ENCODE data around the gene NELL1. TPM values are rescaled to one million over a fixed set of nuclear protein-coding genes. Genes with fewer than 3 reads are reported as not detected.

The NELL1 gene
- total RNA-seq, 6 experiments from 2014 or later = not detected

DNA sequence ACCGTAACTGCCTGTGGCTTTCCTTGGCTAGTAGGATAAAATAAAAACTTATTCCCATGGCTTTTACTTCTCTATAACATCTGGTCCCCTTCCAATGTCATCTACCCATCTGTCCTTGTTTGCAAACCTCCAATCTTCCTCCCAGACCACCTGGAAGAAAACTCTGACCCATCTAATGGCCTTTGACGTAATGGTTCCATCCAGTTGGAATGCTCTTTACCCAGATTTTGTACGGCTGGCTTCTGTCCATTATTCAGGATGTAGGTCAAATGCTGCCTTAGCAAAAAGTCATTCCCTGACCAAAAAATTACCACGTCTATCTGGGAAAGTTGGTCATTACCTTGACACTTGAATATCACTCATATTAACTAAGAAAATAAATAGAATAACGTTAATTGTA, 945.6 kb downstream of the NELL1 start:
- H3K27me3 Mint-ChIP-seq (ENCODE audit: insufficient read depth) = no peaks in the 10 kb centered on the region
- H3K9me3 Mint-ChIP-seq = peaks cover 33% of the 10 kb centered on the region
- DNase-seq = no peak
- no peaks in the 10 kb centered on the region; the same call in 1 of the 2 replicates for H3K36me3 Mint-ChIP-seq (ENCODE audit: low read depth)
- TF ChIP-seq, protein P1, sequence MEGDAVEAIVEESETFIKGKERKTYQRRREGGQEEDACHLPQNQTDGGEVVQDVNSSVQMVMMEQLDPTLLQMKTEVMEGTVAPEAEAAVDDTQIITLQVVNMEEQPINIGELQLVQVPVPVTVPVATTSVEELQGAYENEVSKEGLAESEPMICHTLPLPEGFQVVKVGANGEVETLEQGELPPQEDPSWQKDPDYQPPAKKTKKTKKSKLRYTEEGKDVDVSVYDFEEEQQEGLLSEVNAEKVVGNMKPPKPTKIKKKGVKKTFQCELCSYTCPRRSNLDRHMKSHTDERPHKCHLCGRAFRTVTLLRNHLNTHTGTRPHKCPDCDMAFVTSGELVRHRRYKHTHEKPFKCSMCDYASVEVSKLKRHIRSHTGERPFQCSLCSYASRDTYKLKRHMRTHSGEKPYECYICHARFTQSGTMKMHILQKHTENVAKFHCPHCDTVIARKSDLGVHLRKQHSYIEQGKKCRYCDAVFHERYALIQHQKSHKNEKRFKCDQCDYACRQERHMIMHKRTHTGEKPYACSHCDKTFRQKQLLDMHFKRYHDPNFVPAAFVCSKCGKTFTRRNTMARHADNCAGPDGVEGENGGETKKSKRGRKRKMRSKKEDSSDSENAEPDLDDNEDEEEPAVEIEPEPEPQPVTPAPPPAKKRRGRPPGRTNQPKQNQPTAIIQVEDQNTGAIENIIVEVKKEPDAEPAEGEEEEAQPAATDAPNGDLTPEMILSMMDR (IDR thresholded peaks at IDR 0.05) = no peak
- H3K27ac Mint-ChIP-seq = no peak overlapping the region
- no peaks in the 10 kb centered on the region for H3K4me1 Mint-ChIP-seq (ENCODE audit: low read depth)
- no peak overlapping the region for H3K4me3 Mint-ChIP-seq

DNA sequence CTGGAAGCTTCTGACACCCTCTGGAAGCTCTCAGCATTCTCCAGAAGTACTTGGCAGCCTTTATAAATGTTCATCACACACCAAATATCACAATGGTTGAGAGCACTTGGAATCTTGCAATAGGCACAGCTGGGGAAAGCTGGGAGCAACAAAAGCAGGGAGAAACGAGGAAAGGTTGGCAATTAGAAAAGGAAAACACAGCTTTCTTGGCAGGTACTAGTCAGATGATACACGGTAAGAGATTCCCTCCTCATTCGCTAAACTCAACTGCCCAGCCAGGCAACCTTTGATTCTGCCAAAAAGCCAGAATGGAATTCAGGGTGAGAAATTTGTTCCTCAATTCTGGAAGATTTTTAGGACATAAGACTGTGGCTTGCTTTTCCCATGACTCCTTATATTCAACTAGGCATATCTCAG, 946.6 kb downstream of the NELL1 start:
- no peak for DNase-seq
- no peaks in the 10 kb centered on the region for H3K4me1 Mint-ChIP-seq (ENCODE audit: low read depth)
- no peaks in the 10 kb centered on the region for H3K27me3 Mint-ChIP-seq (ENCODE audit: insufficient read depth)
- no peak overlapping the region for H3K27ac Mint-ChIP-seq
- TF ChIP-seq, protein P1 (IDR thresholded peaks at IDR 0.05) = no peak
- H3K36me3 Mint-ChIP-seq (ENCODE audit: low read depth) = no peaks in the 10 kb centered on the region; the same call in 1 of the 2 replicates
- H3K9me3 Mint-ChIP-seq = peaks cover 38% of the 10 kb centered on the region
- H3K4me3 Mint-ChIP-seq = no peak overlapping the region

DNA sequence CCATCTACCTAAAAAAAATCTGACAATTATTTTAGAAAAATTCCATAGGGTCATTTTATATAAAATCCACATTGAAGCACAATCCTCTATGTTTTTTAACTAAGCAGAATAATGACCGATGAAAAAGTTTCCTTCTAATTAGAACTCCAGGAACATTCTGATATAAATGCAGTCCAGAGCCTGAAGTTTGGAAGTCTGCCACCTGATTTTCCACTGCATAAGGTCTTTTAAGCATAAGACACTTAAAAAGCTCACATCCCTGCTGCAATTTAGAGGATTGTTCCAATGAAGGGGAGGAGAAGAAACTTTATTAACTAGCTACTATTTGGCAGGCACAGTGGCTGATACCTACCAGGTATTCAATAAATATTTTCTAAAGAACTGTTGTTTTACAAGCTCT, 953.2 kb downstream of the NELL1 start:
- Mint-ChIP-seq H3K27ac (no peak overlapping the region), H3K4me1 (ENCODE audit: low read depth) (no peaks in the 10 kb centered on the region), H3K27me3 (ENCODE audit: insufficient read depth) (no peaks in the 10 kb centered on the region), H3K36me3 (ENCODE audit: low read depth) (no peaks in the 10 kb centered on the region), H3K9me3 (peaks cover 30% of the 10 kb centered on the region), H3K4me3 (no peak overlapping the region)
- no peak for DNase-seq
- TF ChIP-seq, protein P1 (IDR thresholded peaks at IDR 0.05) = no peak

DNA sequence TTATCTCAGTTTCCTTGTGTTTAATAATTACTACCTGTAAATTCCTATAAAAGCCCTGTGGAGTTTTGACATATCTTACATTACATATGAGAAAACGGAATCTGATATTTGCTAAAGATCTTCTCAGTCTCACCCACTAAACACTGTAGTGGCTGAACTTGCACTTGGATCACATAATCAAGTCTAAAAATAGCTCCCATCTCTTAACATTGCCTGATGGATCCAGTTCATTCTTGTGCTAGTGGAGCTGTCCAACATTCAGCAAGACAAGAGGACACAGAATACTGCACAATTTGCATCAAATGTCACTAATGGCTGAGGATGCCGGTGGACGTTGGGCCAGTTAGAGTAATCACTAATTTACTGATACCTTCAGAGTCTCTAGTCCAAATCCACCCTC, 953.6 kb downstream of the NELL1 start:
- Mint-ChIP-seq H3K4me1 (ENCODE audit: low read depth) (no peaks in the 10 kb centered on the region), H3K27ac (no peak overlapping the region), H3K36me3 (ENCODE audit: low read depth) (no peaks in the 10 kb centered on the region), H3K4me3 (no peak overlapping the region), H3K27me3 (ENCODE audit: insufficient read depth) (no peaks in the 10 kb centered on the region), H3K9me3 (peaks cover 34% of the 10 kb centered on the region)
- no peak for DNase-seq
- TF ChIP-seq, protein P1 (IDR thresholded peaks at IDR 0.05) = no peak

Other genes with a start within 250 kb of the NELL1 start
- not detected for gene SLC6A5, start 70.0 kb upstream of the NELL1 start, total RNA-seq (2021; fragmentation: NEBNext Ultra II Directional; extraction: Animal tissue kit (Norgen Biotek cat#: 25700))